ENCODE results near the gene NTN4. TPM values are rescaled to one million over a fixed set of nuclear protein-coding genes. Genes with fewer than 3 reads are reported as not detected.

NTN4 gene
- total and polyA plus RNA-seq, 10 of the 15 experiments (the other 5 are each of a cell fraction or from before 2014, with no cell fraction given): 0.15 TPM; not detected in 9

DNA sequence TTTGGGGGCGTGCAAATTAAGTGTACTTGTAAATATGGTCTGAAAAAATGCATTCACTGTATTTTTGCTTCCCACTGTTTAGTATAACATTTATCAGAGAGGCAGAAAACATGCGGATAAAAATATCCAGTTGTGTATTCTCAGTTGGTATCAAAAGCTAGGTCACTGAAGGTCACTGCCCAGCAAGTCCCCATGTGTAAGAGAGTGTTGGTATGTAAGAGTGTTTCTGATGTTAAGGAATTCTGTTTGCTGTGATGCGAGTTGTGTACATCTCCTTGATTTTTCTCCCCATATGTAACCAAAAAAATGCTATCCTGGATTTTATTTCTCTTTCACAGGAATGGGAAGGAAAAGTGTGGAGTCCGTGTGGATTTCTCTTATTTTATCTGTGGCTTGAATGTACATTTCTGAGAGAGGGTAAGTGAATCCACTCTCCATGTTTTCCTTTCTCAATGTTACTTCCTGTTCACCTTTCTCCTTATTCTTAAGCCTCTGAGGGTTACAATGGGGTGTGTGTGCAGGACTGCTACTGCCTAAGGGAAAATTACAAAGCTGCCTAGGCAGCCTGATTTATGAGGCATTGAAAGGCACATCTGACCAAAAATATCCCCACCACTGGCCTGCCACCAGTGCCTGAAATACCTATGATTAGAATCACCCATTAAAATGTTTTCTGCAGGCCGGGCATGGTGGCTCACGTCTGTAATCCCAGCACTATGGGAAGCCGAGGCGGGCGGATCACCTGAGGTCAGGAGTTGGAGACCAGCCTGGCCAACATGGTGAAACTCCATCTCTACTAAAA, 141.4 kb downstream of the NTN4 start:
- H3K4me2 ChIP-seq (ENCODE audit: control insufficient read depth, insufficient read depth): no peak overlapping the region
- ChIA-PET POLR2A (no interaction called here), CTCF (no interaction called here), RAD21 (ENCODE audit: unreplicated experiment) (no interaction called here), SMC1A (ENCODE audit: uncharacterized antibody, unreplicated experiment) (no interaction called here)
- no peak overlapping the region for H3K27ac ChIP-seq (ENCODE audit: control insufficient read depth, insufficient read depth)
- H3K36me3 ChIP-seq (ENCODE audit: control insufficient read depth in 2 of 2, insufficient read depth in 2 of 2, low read length in 1 of 2): no peaks in the 10 kb centered on the region
- H2AFZ ChIP-seq (ENCODE audit: control insufficient read depth, low read depth, low read length): no peak overlapping the region
- H3K9ac ChIP-seq (ENCODE audit: control insufficient read depth, insufficient read depth, low read length): no peak overlapping the region
- no peak overlapping the region for H3K4me3 ChIP-seq
- FAIRE-seq (no peak), ATAC-seq (no peak), DNase-seq (ENCODE audit: low read depth, low spot score) (no peak)
- in situ Hi-C loops (cut with MboI) (no loop called here), intact Hi-C loops (cut with micrococcal nuclease; ENCODE audit: unreplicated experiment) (no loop called here)
- H3K27me3 ChIP-seq (replicated peaks in 1 of 2; ENCODE audit: control insufficient read depth in 2 of 2, insufficient read depth in 2 of 2, low read length in 1 of 2): peaks cover 0 to 2% of the 10 kb centered on the region in 2 experiments; a peak in 3 of 4 replicates
- no peaks in the 10 kb centered on the region for H3K79me2 ChIP-seq (ENCODE audit: control insufficient read depth, insufficient read depth, low read length)
- H3K4me1 ChIP-seq (ENCODE audit: control insufficient read depth, insufficient read depth, low read length): no peaks in the 10 kb centered on the region
- no TSS peak for BruUV-seq (replicated peaks)
- no peaks in the 10 kb centered on the region for H4K20me1 ChIP-seq (ENCODE audit: control insufficient read depth, insufficient read depth)
- 33% methylated on average over 9 of the region's 9 CpGs for WGBS (ENCODE audit: insufficient coverage, insufficient replicate concordance, low lambda C conversion rate, missing lambda C conversion rate)
- no peaks in the 10 kb centered on the region for H3K9me3 ChIP-seq (replicated peaks; ENCODE audit: control insufficient read depth, insufficient read depth, low read length)
- TF ChIP-seq KAT2A (conservative IDR thresholded peaks at IDR 0.05; ENCODE audit: control insufficient read depth, low read depth, low read length) (no peak), EP300 (IDR thresholded peaks at IDR 0.05; ENCODE audit: borderline replicate concordance in 1 of 2, control insufficient read depth in 1 of 2, low read depth in 2 of 2, low read length in 2 of 2) (no peak), SMC3 (IDR thresholded peaks at IDR 0.05; ENCODE audit: borderline replicate concordance, low read length) (no peak), BRCA1 (IDR thresholded peaks at IDR 0.05; ENCODE audit: low read depth, low read length) (no peak), ZNF207 (IDR thresholded peaks at IDR 0.05; ENCODE audit: borderline replicate concordance) (no peak), EZH2 (IDR thresholded peaks at IDR 0.05; ENCODE audit: borderline replicate concordance, control insufficient read depth, low read depth, low read length) (no peak), DPF2 (IDR thresholded peaks at IDR 0.05) (no peak), SUZ12 (IDR thresholded peaks at IDR 0.05; ENCODE audit: unreplicated experiment) (no peak)
- TF ChIP-seq, protein P1, sequence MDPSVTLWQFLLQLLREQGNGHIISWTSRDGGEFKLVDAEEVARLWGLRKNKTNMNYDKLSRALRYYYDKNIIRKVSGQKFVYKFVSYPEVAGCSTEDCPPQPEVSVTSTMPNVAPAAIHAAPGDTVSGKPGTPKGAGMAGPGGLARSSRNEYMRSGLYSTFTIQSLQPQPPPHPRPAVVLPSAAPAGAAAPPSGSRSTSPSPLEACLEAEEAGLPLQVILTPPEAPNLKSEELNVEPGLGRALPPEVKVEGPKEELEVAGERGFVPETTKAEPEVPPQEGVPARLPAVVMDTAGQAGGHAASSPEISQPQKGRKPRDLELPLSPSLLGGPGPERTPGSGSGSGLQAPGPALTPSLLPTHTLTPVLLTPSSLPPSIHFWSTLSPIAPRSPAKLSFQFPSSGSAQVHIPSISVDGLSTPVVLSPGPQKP (IDR thresholded peaks at IDR 0.05; ENCODE audit: low read depth, low read length): no peak
- TF ChIP-seq, protein P2, sequence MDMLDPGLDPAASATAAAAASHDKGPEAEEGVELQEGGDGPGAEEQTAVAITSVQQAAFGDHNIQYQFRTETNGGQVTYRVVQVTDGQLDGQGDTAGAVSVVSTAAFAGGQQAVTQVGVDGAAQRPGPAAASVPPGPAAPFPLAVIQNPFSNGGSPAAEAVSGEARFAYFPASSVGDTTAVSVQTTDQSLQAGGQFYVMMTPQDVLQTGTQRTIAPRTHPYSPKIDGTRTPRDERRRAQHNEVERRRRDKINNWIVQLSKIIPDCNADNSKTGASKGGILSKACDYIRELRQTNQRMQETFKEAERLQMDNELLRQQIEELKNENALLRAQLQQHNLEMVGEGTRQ (IDR thresholded peaks at IDR 0.05; ENCODE audit: borderline replicate concordance, low read depth, low read length): no peak
- TF ChIP-seq, protein P3, sequence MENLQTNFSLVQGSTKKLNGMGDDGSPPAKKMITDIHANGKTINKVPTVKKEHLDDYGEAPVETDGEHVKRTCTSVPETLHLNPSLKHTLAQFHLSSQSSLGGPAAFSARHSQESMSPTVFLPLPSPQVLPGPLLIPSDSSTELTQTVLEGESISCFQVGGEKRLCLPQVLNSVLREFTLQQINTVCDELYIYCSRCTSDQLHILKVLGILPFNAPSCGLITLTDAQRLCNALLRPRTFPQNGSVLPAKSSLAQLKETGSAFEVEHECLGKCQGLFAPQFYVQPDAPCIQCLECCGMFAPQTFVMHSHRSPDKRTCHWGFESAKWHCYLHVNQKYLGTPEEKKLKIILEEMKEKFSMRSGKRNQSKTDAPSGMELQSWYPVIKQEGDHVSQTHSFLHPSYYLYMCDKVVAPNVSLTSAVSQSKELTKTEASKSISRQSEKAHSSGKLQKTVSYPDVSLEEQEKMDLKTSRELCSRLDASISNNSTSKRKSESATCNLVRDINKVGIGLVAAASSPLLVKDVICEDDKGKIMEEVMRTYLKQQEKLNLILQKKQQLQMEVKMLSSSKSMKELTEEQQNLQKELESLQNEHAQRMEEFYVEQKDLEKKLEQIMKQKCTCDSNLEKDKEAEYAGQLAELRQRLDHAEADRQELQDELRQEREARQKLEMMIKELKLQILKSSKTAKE (IDR thresholded peaks at IDR 0.05; ENCODE audit: low read depth, poor library complexity, severe bottlenecking): no peak
- TF ChIP-seq, protein P4, sequence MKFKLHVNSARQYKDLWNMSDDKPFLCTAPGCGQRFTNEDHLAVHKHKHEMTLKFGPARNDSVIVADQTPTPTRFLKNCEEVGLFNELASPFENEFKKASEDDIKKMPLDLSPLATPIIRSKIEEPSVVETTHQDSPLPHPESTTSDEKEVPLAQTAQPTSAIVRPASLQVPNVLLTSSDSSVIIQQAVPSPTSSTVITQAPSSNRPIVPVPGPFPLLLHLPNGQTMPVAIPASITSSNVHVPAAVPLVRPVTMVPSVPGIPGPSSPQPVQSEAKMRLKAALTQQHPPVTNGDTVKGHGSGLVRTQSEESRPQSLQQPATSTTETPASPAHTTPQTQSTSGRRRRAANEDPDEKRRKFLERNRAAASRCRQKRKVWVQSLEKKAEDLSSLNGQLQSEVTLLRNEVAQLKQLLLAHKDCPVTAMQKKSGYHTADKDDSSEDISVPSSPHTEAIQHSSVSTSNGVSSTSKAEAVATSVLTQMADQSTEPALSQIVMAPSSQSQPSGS (IDR thresholded peaks at IDR 0.05; ENCODE audit: low read length): no peak
- TF ChIP-seq, protein P5, sequence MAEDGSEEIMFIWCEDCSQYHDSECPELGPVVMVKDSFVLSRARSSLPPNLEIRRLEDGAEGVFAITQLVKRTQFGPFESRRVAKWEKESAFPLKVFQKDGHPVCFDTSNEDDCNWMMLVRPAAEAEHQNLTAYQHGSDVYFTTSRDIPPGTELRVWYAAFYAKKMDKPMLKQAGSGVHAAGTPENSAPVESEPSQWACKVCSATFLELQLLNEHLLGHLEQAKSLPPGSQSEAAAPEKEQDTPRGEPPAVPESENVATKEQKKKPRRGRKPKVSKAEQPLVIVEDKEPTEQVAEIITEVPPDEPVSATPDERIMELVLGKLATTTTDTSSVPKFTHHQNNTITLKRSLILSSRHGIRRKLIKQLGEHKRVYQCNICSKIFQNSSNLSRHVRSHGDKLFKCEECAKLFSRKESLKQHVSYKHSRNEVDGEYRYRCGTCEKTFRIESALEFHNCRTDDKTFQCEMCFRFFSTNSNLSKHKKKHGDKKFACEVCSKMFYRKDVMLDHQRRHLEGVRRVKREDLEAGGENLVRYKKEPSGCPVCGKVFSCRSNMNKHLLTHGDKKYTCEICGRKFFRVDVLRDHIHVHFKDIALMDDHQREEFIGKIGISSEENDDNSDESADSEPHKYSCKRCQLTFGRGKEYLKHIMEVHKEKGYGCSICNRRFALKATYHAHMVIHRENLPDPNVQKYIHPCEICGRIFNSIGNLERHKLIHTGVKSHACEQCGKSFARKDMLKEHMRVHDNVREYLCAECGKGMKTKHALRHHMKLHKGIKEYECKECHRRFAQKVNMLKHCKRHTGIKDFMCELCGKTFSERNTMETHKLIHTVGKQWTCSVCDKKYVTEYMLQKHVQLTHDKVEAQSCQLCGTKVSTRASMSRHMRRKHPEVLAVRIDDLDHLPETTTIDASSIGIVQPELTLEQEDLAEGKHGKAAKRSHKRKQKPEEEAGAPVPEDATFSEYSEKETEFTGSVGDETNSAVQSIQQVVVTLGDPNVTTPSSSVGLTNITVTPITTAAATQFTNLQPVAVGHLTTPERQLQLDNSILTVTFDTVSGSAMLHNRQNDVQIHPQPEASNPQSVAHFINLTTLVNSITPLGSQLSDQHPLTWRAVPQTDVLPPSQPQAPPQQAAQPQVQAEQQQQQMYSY (CRISPR knock-in tag; IDR thresholded peaks at IDR 0.05): no peak
